ENCODE results near the gene IRF2BP2.

Gene IRF2BP2

GRCh38 chr1:234629026-234629425 is 19.0 kb upstream of the IRF2BP2 start:
- no peak overlapping the region for H2AFZ ChIP-seq (ENCODE audit: low read length)
- no peak overlapping the region for H2AK5ac ChIP-seq (ENCODE audit: low read depth, low read length)
- no peaks in the 10 kb centered on the region for H3K79me1 ChIP-seq (ENCODE audit: low read depth, low read length)
- H4K91ac ChIP-seq (ENCODE audit: low read depth, low read length, poor library complexity), result no peak overlapping the region
- no peaks in the 10 kb centered on the region for H3K9me3 ChIP-seq (replicated peaks in 1 of 2; ENCODE audit: control insufficient read depth in 2 of 2, insufficient read depth in 1 of 2, low read depth in 1 of 2, low read length in 2 of 2)
- no peak overlapping the region for H2BK120ac ChIP-seq (ENCODE audit: low read depth, low read length)
- H2BK12ac ChIP-seq (ENCODE audit: low read length), result no peak overlapping the region
- H2BK5ac ChIP-seq (ENCODE audit: low read length), result no peak overlapping the region
- no peak overlapping the region for H3K18ac ChIP-seq (ENCODE audit: low read length)
- no peak overlapping the region for H3K23ac ChIP-seq (ENCODE audit: low read depth, low read length, poor library complexity)
- H3K9ac ChIP-seq (ENCODE audit: low read depth, low read length, poor library complexity), result no peak overlapping the region
- no peak overlapping the region for H2BK15ac ChIP-seq (ENCODE audit: low read length)
- WGBS, 2 donors (ENCODE audit: extremely low coverage in 2 of 2, insufficient read length in 2 of 2, insufficient replicate concordance in 1 of 2), result no CpG with 5 or more reads among the region's 4 CpGs
- H3K36me3 ChIP-seq (replicated peaks in 1 of 2; ENCODE audit: control insufficient read depth in 2 of 2, insufficient read depth in 2 of 2, low read length in 2 of 2), result no peaks in the 10 kb centered on the region
- DNase-seq (ENCODE audit: low spot score), result no peak
- no peak overlapping the region for H4K8ac ChIP-seq (ENCODE audit: low read depth, low read length)
- H3K27me3 ChIP-seq (ENCODE audit: control insufficient read depth in 3 of 3, insufficient read depth in 3 of 3, low read depth in 1 of 3, low read length in 3 of 3), result no peaks in the 10 kb centered on the region
- H3K14ac ChIP-seq (ENCODE audit: low read length), result no peak overlapping the region
- H3K4me3 ChIP-seq (ENCODE audit: low read length in 2 of 2), result no peak overlapping the region
- H3K4me2 ChIP-seq (ENCODE audit: insufficient read depth, low read length, poor library complexity, severe bottlenecking), result no peak overlapping the region
- H3K4ac ChIP-seq (ENCODE audit: low read length), result no peak overlapping the region
- peaks cover 4 to 7% of the 10 kb centered on the region in 2 donors for H3K4me1 ChIP-seq (ENCODE audit: control insufficient read depth in 2 of 2, insufficient read depth in 1 of 2, low read depth in 1 of 2, low read length in 2 of 2)
- no peak overlapping the region for H3K27ac ChIP-seq (replicated peaks; ENCODE audit: low read length)

- no peak overlapping the region for H2BK15ac ChIP-seq (ENCODE audit: low read length)
- no peaks in the 10 kb centered on the region for H3K36me3 ChIP-seq (replicated peaks in 1 of 2; ENCODE audit: control insufficient read depth in 2 of 2, insufficient read depth in 2 of 2, low read length in 2 of 2)
- no peaks in the 10 kb centered on the region for H3K27me3 ChIP-seq (ENCODE audit: control insufficient read depth in 3 of 3, insufficient read depth in 3 of 3, low read depth in 1 of 3, low read length in 3 of 3)
- H3K27ac ChIP-seq (replicated peaks; ENCODE audit: low read length), result no peak overlapping the region
- H2AFZ ChIP-seq (ENCODE audit: low read length), result no peak overlapping the region
- no peak overlapping the region for H3K4me2 ChIP-seq (ENCODE audit: insufficient read depth, low read length, poor library complexity, severe bottlenecking)
- H3K18ac ChIP-seq (ENCODE audit: low read length), result no peak overlapping the region
- H3K4ac ChIP-seq (ENCODE audit: low read length), result no peak overlapping the region
- DNase-seq (ENCODE audit: low spot score), result no peak
- peaks cover 4 to 7% of the 10 kb centered on the region in 2 donors for H3K4me1 ChIP-seq (ENCODE audit: control insufficient read depth in 2 of 2, insufficient read depth in 1 of 2, low read depth in 1 of 2, low read length in 2 of 2)
- H3K14ac ChIP-seq (ENCODE audit: low read length), result no peak overlapping the region
- H2BK12ac ChIP-seq (ENCODE audit: low read length), result no peak overlapping the region
- no peak overlapping the region for H2BK120ac ChIP-seq (ENCODE audit: low read depth, low read length)
- no peaks in the 10 kb centered on the region for H3K9me3 ChIP-seq (replicated peaks in 1 of 2; ENCODE audit: control insufficient read depth in 2 of 2, insufficient read depth in 1 of 2, low read depth in 1 of 2, low read length in 2 of 2)
- no peak overlapping the region for H4K91ac ChIP-seq (ENCODE audit: low read depth, low read length, poor library complexity)
- no peak overlapping the region for H3K23ac ChIP-seq (ENCODE audit: low read depth, low read length, poor library complexity)
- no peak overlapping the region for H4K8ac ChIP-seq (ENCODE audit: low read depth, low read length)
- no peaks in the 10 kb centered on the region for H3K79me1 ChIP-seq (ENCODE audit: low read depth, low read length)
- H3K4me3 ChIP-seq (ENCODE audit: low read length in 2 of 2), result no peak overlapping the region
- no peak overlapping the region for H2AK5ac ChIP-seq (ENCODE audit: low read depth, low read length)
- WGBS, 2 donors (ENCODE audit: extremely low coverage in 2 of 2, insufficient read length in 2 of 2, insufficient replicate concordance in 1 of 2), result no CpG with 5 or more reads among the region's 5 CpGs
- no peak overlapping the region for H2BK5ac ChIP-seq (ENCODE audit: low read length)
- no peak overlapping the region for H3K9ac ChIP-seq (ENCODE audit: low read depth, low read length, poor library complexity)
Measured at GRCh38 chr1:234628089-234628488, 18.1 kb upstream of the IRF2BP2 start.

GRCh38 chr1:234627009-234627950 is 17.3 kb upstream of the IRF2BP2 start:
- Histone ChIP-seq H3K79me1 (ENCODE audit: low read depth, low read length) (no peaks in the 10 kb centered on the region), H3K9me3 (replicated peaks in 1 of 2; ENCODE audit: control insufficient read depth in 2 of 2, insufficient read depth in 1 of 2, low read depth in 1 of 2, low read length in 2 of 2) (no peaks in the 10 kb centered on the region), H3K4me1 (ENCODE audit: control insufficient read depth in 2 of 2, insufficient read depth in 1 of 2, low read depth in 1 of 2, low read length in 2 of 2) (peaks cover 4 to 7% of the 10 kb centered on the region in 2 donors), H3K4me3 (ENCODE audit: low read length in 2 of 2) (no peak overlapping the region), H3K36me3 (replicated peaks in 1 of 2; ENCODE audit: control insufficient read depth in 2 of 2, insufficient read depth in 2 of 2, low read length in 2 of 2) (no peaks in the 10 kb centered on the region), H2BK120ac (ENCODE audit: low read depth, low read length) (no peak overlapping the region), H2BK5ac (ENCODE audit: low read length) (no peak overlapping the region), H2BK15ac (ENCODE audit: low read length) (no peak overlapping the region), H2BK12ac (ENCODE audit: low read length) (no peak overlapping the region), H2AFZ (ENCODE audit: low read length) (no peak overlapping the region), H3K4me2 (ENCODE audit: insufficient read depth, low read length, poor library complexity, severe bottlenecking) (no peak overlapping the region), H3K14ac (ENCODE audit: low read length) (no peak overlapping the region), H3K18ac (ENCODE audit: low read length) (no peak overlapping the region), H3K23ac (ENCODE audit: low read depth, low read length, poor library complexity) (no peak overlapping the region), H4K91ac (ENCODE audit: low read depth, low read length, poor library complexity) (no peak overlapping the region), H3K9ac (ENCODE audit: low read depth, low read length, poor library complexity) (no peak overlapping the region), H3K27ac (replicated peaks; ENCODE audit: low read length) (no peak overlapping the region), H4K8ac (ENCODE audit: low read depth, low read length) (no peak overlapping the region), H3K4ac (ENCODE audit: low read length) (no peak overlapping the region), H2AK5ac (ENCODE audit: low read depth, low read length) (no peak overlapping the region), H3K27me3 (ENCODE audit: control insufficient read depth in 3 of 3, insufficient read depth in 3 of 3, low read depth in 1 of 3, low read length in 3 of 3) (no peaks in the 10 kb centered on the region)
- DNase-seq (ENCODE audit: low spot score), result no peak
- WGBS, 2 donors (ENCODE audit: extremely low coverage in 2 of 2, insufficient read length in 2 of 2, insufficient replicate concordance in 1 of 2), result no CpG with 5 or more reads among the region's 11 CpGs

GRCh38 chr1:234626391-234626790 is 16.4 kb upstream of the IRF2BP2 start:
- no peaks in the 10 kb centered on the region for H3K27me3 ChIP-seq (ENCODE audit: control insufficient read depth in 3 of 3, insufficient read depth in 3 of 3, low read depth in 1 of 3, low read length in 3 of 3)
- no peak for DNase-seq (ENCODE audit: low spot score)
- no peak overlapping the region for H3K9ac ChIP-seq (ENCODE audit: low read depth, low read length, poor library complexity)
- no peak overlapping the region for H4K8ac ChIP-seq (ENCODE audit: low read depth, low read length)
- H3K36me3 ChIP-seq (replicated peaks in 1 of 2; ENCODE audit: control insufficient read depth in 2 of 2, insufficient read depth in 2 of 2, low read length in 2 of 2), result no peaks in the 10 kb centered on the region
- H2AFZ ChIP-seq (ENCODE audit: low read length), result no peak overlapping the region
- no CpG with 5 or more reads among the region's 6 CpGs for WGBS, 2 donors (ENCODE audit: extremely low coverage in 2 of 2, insufficient read length in 2 of 2, insufficient replicate concordance in 1 of 2)
- H3K18ac ChIP-seq (ENCODE audit: low read length), result no peak overlapping the region
- H3K9me3 ChIP-seq (replicated peaks in 1 of 2; ENCODE audit: control insufficient read depth in 2 of 2, insufficient read depth in 1 of 2, low read depth in 1 of 2, low read length in 2 of 2), result no peaks in the 10 kb centered on the region
- H3K27ac ChIP-seq (replicated peaks; ENCODE audit: low read length), result no peak overlapping the region
- no peak overlapping the region for H3K23ac ChIP-seq (ENCODE audit: low read depth, low read length, poor library complexity)
- no peak overlapping the region for H2BK5ac ChIP-seq (ENCODE audit: low read length)
- no peak overlapping the region for H2AK5ac ChIP-seq (ENCODE audit: low read depth, low read length)
- H2BK12ac ChIP-seq (ENCODE audit: low read length), result no peak overlapping the region
- H2BK15ac ChIP-seq (ENCODE audit: low read length), result no peak overlapping the region
- H3K79me1 ChIP-seq (ENCODE audit: low read depth, low read length), result no peaks in the 10 kb centered on the region
- H3K4me1 ChIP-seq (ENCODE audit: control insufficient read depth in 2 of 2, insufficient read depth in 1 of 2, low read depth in 1 of 2, low read length in 2 of 2), result peaks cover 3 to 5% of the 10 kb centered on the region in 2 donors
- no peak overlapping the region for H2BK120ac ChIP-seq (ENCODE audit: low read depth, low read length)
- no peak overlapping the region for H4K91ac ChIP-seq (ENCODE audit: low read depth, low read length, poor library complexity)
- H3K4me2 ChIP-seq (ENCODE audit: insufficient read depth, low read length, poor library complexity, severe bottlenecking), result no peak overlapping the region
- H3K4me3 ChIP-seq (ENCODE audit: low read length in 2 of 2), result no peak overlapping the region
- H3K14ac ChIP-seq (ENCODE audit: low read length), result no peak overlapping the region
- no peak overlapping the region for H3K4ac ChIP-seq (ENCODE audit: low read length)

Data from neuronal stem cell (in vitro differentiated cells).